SK-N-SH (cell line): ENCODE measurements around the gene PLXNA4. TPM values are rescaled to one million over a fixed set of nuclear protein-coding genes. Genes with fewer than 3 reads are reported as not detected.

ENCODE experiments used
- CTCF ChIA-PET: fragments of 300-600, 350-600 bp; formaldehyde crosslinking; extraction: SDS; loops from one replicate; lab custom pipeline; 2021; lab: Yijun Ruan, JAX
- POLR2A ChIA-PET: fragments of 350-600 bp; sonication (Branson Sonifier 250); formaldehyde crosslinking; extraction: SDS; loops from one replicate; lab custom pipeline; 2020; ENCODE audit warnings: antibody characterized with exemption, inconsistent platforms; lab: Yijun Ruan, JAX
- DNase-seq: peaks from one replicate; pipeline ENCODE4 v3.0.0; 2012
- H2AFZ ChIP-seq: fragments of 200-600 bp; sonication (generic); 2 replicates; pipeline ENCODE4 v1.8.1; 2016; ENCODE audit warnings: antibody characterized with exemption, mild to moderate bottlenecking, low read depth
- H3F3A ChIP-seq: fragments of 200-600 bp; sonication (generic); replicated peaks from 2 replicates; pipeline ENCODE3; 2016; ENCODE audit warnings: antibody characterized with exemption, mild to moderate bottlenecking; ENCODE audit not compliant: insufficient read depth
- H3K27ac ChIP-seq, 2 experiments: fragments of 200-500 bp in 1 of 2; fragments of 200-600 bp in 1 of 2; sonication (Bioruptor generic) in 1 of 2; sonication (generic), shearing (Covaris generic) in 1 of 2; 2 replicates each; pipeline versions ENCODE4 v1.5.1 to v1.6.1; 2014 to 2016; ENCODE audit warnings: low read depth in 2 of 2, inconsistent platforms in 1 of 2, low read length in 1 of 2, mild to moderate bottlenecking in 1 of 2, mixed read lengths in 1 of 2
- H3K27me3 ChIP-seq: fragments of 200-600 bp; sonication (generic), shearing (Covaris generic); 2 replicates; pipeline ENCODE4 v1.6.1; 2016; ENCODE audit warnings: mixed run types; ENCODE audit not compliant: insufficient read depth
- H3K36me3 ChIP-seq, 2 experiments: fragments of 200-500 bp in 1 of 2; fragments of 200-600 bp in 1 of 2; sonication (Bioruptor generic) in 1 of 2; sonication (generic) in 1 of 2; replicated peaks in 1 of 2; 2 replicates each; pipeline versions ENCODE3 to v1.5.1; 2014 to 2016; ENCODE audit warnings: low read length in 1 of 2, mild to moderate bottlenecking in 1 of 2; ENCODE audit not compliant: insufficient read depth in 2 of 2, control insufficient read depth in 1 of 2
- H3K4me1 ChIP-seq, 2 experiments: fragments of 200-500 bp in 1 of 2; fragments of 200-600 bp in 1 of 2; sonication (Bioruptor generic) in 1 of 2; sonication (generic), shearing (Covaris generic) in 1 of 2; 2 replicates each; pipeline versions ENCODE4 v1.5.1 to v1.6.1; 2014 to 2016; ENCODE audit warnings: low read depth in 1 of 2, low read length in 1 of 2, mixed run types in 1 of 2; ENCODE audit not compliant: insufficient read depth in 2 of 2, control insufficient read depth in 1 of 2
- H3K4me2 ChIP-seq: fragments of 200-600 bp; sonication (generic), shearing (Covaris generic); 2 replicates; pipeline ENCODE4 v1.6.1; 2017; ENCODE audit warnings: mixed run types
- H3K4me3 ChIP-seq, 2 experiments: fragments of 200-500 bp in 1 of 2; fragments of 200-600 bp in 1 of 2; sonication (Bioruptor generic) in 1 of 2; sonication (generic), shearing (Covaris generic) in 1 of 2; 2 replicates each; pipeline versions ENCODE4 v1.5.1 to v1.8.1; 2014 to 2016; ENCODE audit warnings: low read depth in 2 of 2, inconsistent platforms in 1 of 2, low read length in 1 of 2, mild to moderate bottlenecking in 1 of 2, mixed read lengths in 1 of 2, moderate library complexity in 1 of 2
- H3K79me2 ChIP-seq: fragments of 200-600 bp; sonication (generic); 2 replicates; pipeline ENCODE4 v1.8.1; 2017; ENCODE audit warnings: mild to moderate bottlenecking; ENCODE audit not compliant: insufficient read depth
- H3K9ac ChIP-seq: fragments of 200-600 bp; sonication (generic); 2 replicates; pipeline ENCODE4 v1.6.1; 2017; ENCODE audit warnings: mixed run types
- H3K9me2 ChIP-seq: fragments of 200-600 bp; sonication (generic); 2 replicates; pipeline ENCODE4 v1.6.1; 2017; ENCODE audit warnings: mixed run types
- H3K9me3 ChIP-seq: fragments of 200-600 bp; sonication (generic); 2 replicates; pipeline ENCODE4 v1.6.1; 2017; ENCODE audit warnings: mixed run types, mild to moderate bottlenecking, moderate library complexity
- H4K20me1 ChIP-seq: fragments of 200-600 bp; sonication (generic); 2 replicates; pipeline ENCODE4 v1.6.1; 2017; ENCODE audit warnings: mild to moderate bottlenecking, mixed run types; ENCODE audit not compliant: insufficient read depth
- CHD2 ChIP-seq: fragments of 150-350 bp; IDR thresholded peaks from 2 replicates; pipeline ENCODE4 v1.6.1; 2018; ENCODE audit warnings: low read length; ENCODE audit not compliant: partially characterized antibody
- EP300 ChIP-seq, 2 experiments: IDR thresholded peaks; 2 replicates each; pipeline versions ENCODE4 v1.4.0 to v1.6.1; 2012; ENCODE audit warnings: borderline replicate concordance in 1 of 2, low read depth in 1 of 2, low read length in 1 of 2
- EZH2phosphoT487 ChIP-seq: fragments of 200-600 bp; sonication (generic); IDR thresholded peaks from 2 replicates; pipeline ENCODE4 v1.6.1; 2017; ENCODE audit warnings: low read depth, mixed run types, mild to moderate bottlenecking, antibody characterized with exemption, moderate library complexity, borderline replicate concordance
- GABPA ChIP-seq: IDR thresholded peaks from 2 replicates; pipeline ENCODE4 v1.4.0; 2012; ENCODE audit warnings: low read depth, mild to moderate bottlenecking
- GATA2 ChIP-seq: sonication (generic); formaldehyde crosslinking; IDR thresholded peaks from 2 replicates; pipeline ENCODE4 v1.5.0; 2020; ENCODE audit warnings: mild to moderate bottlenecking, missing genetic modification reagents
- MXI1 ChIP-seq: IDR thresholded peaks from 2 replicates; pipeline ENCODE4 v1.6.1; 2012; ENCODE audit warnings: mild to moderate bottlenecking, low read depth, low read length, improper control_type of control experiment
- RAD21 ChIP-seq: IDR thresholded peaks from 2 replicates; pipeline ENCODE4 v1.6.1; 2012; ENCODE audit warnings: mild to moderate bottlenecking, low read length
- RFX5 ChIP-seq: IDR thresholded peaks from 2 replicates; pipeline ENCODE4 v1.6.1; 2012; ENCODE audit warnings: mild to moderate bottlenecking, improper control_type of control experiment, low read length
- SMC3 ChIP-seq: IDR thresholded peaks from 2 replicates; pipeline ENCODE4 v1.6.1; 2012; ENCODE audit warnings: low read depth, low read length, improper control_type of control experiment
- TCF12 ChIP-seq: IDR thresholded peaks from 2 replicates; pipeline ENCODE4 v1.4.0; 2012
- USF1 ChIP-seq: IDR thresholded peaks from 2 replicates; pipeline ENCODE4 v1.4.0; 2012; ENCODE audit warnings: low read depth, borderline replicate concordance
- ZBTB33 ChIP-seq: IDR thresholded peaks from 2 replicates; pipeline ENCODE4 v1.4.0; 2012; ENCODE audit warnings: low read depth, borderline replicate concordance
- WGBS: methylation state at CpG from one replicate; pipeline ENCODE4 v1.1.6; 2017; ENCODE audit warnings: low lambda C conversion rate; 5-methylcytosine and 5-hydroxymethylcytosine counted together
- polyA plus RNA-seq, 3 experiments: library from polyadenylated mRNA; depleted of rRNA; stranded (reverse); fragments of >200 nt; gene quantifications; 2 replicates each; pipeline ENCODE4 v1.2.3, GENCODE V29; 2012
- TF ChIP-seq, protein P1 (sequence below): fragments of 150-350 bp; IDR thresholded peaks from 2 replicates; pipeline ENCODE4 v1.6.1; 2016; ENCODE audit warnings: mild to moderate bottlenecking, low read depth, low read length
- TF ChIP-seq, protein P2 (sequence below): fragments of 200-600 bp; sonication (generic); IDR thresholded peaks from 2 replicates; pipeline ENCODE4 v1.6.1; 2017; ENCODE audit warnings: antibody characterized with exemption, mild to moderate bottlenecking, moderate library complexity

Gene PLXNA4
- polyA plus RNA-seq (2012; rRNA removed): 2.4 and 3.0 TPM in 2 replicates
- 1.9 and 3.1 TPM in 2 replicates for polyA plus RNA-seq (2012; cell fraction: cytosol; rRNA removed)
- 3.4 and 4.0 TPM in 2 replicates for polyA plus RNA-seq (2012; cell fraction: nucleus; rRNA removed)

DNA sequence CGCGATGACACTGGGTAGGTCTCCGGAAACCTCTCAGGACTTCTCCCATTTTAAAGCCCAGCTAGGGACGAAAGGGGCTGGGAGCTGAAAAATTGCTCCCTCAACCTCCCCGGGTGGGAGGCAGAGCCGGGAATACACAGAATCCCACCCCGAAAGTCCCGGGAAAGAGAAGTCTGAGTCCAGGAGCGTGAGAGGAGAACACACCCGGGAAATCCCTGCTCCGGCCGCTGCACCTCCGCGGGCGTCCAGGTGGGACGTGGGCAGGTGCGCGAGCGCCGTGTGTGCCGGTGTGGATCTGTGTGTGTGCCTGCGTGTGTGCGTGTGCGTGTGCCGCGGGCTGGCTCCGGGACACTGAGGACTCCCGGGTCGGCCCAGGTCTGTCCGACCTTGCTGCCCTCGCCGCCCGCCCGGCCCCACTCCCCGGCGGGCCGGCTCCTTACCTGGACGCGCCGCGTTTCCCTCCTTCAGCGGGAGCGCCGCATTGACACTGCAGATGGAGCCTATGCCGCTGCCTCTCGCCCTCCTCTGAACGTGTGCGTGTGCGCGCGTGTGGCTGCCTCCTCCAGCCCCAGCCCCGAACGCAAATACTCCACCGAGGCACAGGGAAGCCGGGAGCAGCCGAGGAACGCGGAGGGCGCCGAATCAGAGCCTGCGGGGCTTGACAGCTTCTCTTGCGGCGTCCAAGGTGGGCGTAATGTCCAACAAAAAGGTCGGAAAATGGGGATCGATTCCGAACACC, at the start of gene PLXNA4:
TSS of gene PLXNA4 (minus strand) at position 489 of the 739 bp plus-strand sequence. CDS start 67,777 bp downstream, outside the sequence.
- no peak within 1 kb of the TSS for H3K9ac ChIP-seq
- ChIA-PET CTCF (interaction anchor here (0.6 to 15.3 kb wide), 27 partner anchors 8 to 858 kb away, joined by 3 to 440 read pairs (median 5); no protein-coding TSS in a partner anchor), POLR2A (no interaction called here)
- H4K20me1 ChIP-seq: peaks cover 10% of the 10 kb centered on the region; the same call in 1 of the 2 replicates
- peak; percentile 73 for DNase-seq
- 2% methylated on average over 44 of the region's 67 CpGs for WGBS
- no peaks in the 10 kb centered on the region for H3K36me3 ChIP-seq
- H2AFZ ChIP-seq: peak within 1 kb of the TSS; percentile 60
- peaks cover 6% of the 10 kb centered on the region; the same call in 1 of the 2 replicates for H3K79me2 ChIP-seq
- peak within 1 kb of the TSS in 1 of 2 experiments; percentile 24; a peak in 1 of 4 replicates for H3K27ac ChIP-seq
- H3K9me3 ChIP-seq: no peaks in the 10 kb centered on the region
- peaks cover 17% of the 10 kb centered on the region; the same call in 1 of the 2 replicates for H3K27me3 ChIP-seq
- H3K4me3 ChIP-seq: peak within 1 kb of the TSS; percentile 48 to 74
- H3F3A ChIP-seq: peaks cover 4% of the 10 kb centered on the region
- no peaks in the 10 kb centered on the region for H3K9me2 ChIP-seq
- TF ChIP-seq EZH2phosphoT487 (0 out of 2 replicates have a peak, but pooled peaks have one; percentile 52), TCF12 (no peak), GATA2 (no peak), CHD2 (no peak), RAD21 (no peak), EP300 (IDR thresholded peaks at IDR 0.05; ENCODE audit: borderline replicate concordance in 1 of 2, low read depth in 1 of 2, low read length in 1 of 2) (no peak), SMC3 (no peak), USF1 (no peak), GABPA (no peak), RFX5 (no peak), MXI1 (no peak), ZBTB33 (no peak)
- TF ChIP-seq, protein P1, sequence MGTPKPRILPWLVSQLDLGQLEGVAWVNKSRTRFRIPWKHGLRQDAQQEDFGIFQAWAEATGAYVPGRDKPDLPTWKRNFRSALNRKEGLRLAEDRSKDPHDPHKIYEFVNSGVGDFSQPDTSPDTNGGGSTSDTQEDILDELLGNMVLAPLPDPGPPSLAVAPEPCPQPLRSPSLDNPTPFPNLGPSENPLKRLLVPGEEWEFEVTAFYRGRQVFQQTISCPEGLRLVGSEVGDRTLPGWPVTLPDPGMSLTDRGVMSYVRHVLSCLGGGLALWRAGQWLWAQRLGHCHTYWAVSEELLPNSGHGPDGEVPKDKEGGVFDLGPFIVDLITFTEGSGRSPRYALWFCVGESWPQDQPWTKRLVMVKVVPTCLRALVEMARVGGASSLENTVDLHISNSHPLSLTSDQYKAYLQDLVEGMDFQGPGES: no peak
- TF ChIP-seq, protein P2, sequence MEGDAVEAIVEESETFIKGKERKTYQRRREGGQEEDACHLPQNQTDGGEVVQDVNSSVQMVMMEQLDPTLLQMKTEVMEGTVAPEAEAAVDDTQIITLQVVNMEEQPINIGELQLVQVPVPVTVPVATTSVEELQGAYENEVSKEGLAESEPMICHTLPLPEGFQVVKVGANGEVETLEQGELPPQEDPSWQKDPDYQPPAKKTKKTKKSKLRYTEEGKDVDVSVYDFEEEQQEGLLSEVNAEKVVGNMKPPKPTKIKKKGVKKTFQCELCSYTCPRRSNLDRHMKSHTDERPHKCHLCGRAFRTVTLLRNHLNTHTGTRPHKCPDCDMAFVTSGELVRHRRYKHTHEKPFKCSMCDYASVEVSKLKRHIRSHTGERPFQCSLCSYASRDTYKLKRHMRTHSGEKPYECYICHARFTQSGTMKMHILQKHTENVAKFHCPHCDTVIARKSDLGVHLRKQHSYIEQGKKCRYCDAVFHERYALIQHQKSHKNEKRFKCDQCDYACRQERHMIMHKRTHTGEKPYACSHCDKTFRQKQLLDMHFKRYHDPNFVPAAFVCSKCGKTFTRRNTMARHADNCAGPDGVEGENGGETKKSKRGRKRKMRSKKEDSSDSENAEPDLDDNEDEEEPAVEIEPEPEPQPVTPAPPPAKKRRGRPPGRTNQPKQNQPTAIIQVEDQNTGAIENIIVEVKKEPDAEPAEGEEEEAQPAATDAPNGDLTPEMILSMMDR: 0 out of 2 replicates have a peak, but pooled peaks have one; percentile 13
- peak within 1 kb of the TSS; percentile 93 for H3K4me2 ChIP-seq
- H3K4me1 ChIP-seq: peaks cover 0 to 44% of the 10 kb centered on the region in 2 experiments; a peak in 2 of 4 replicates
